Endothelial cell of umbilical vein (primary cell): ENCODE results near the gene ZNRF1. TPM values are rescaled to one million over a fixed set of nuclear protein-coding genes. Genes with fewer than 3 reads are reported as not detected.

Experiments used
- BruUV-seq: library from RNA; stranded (reverse); fragments of 400-500 nt; replicated peaks from 2 replicates; lab custom pipeline; 2021; lab: Mats Ljungman, UMichigan
- CTCF ChIA-PET: fragments of 300-600, 350-600 bp; sonication (Branson Sonifier 250); formaldehyde crosslinking; loops from one replicate; lab custom pipeline; 2021; ENCODE audit warnings: antibody characterized with exemption, inconsistent platforms; lab: Charles Lee
- POLR2A ChIA-PET: fragments of 300-600, 350-600 bp; sonication (Branson Sonifier 250); formaldehyde crosslinking; loops from one replicate; lab custom pipeline; 2021; ENCODE audit warnings: antibody characterized with exemption, inconsistent platforms; lab: Charles Lee
- DNase-seq: peaks from one replicate; pipeline ENCODE4 v3.0.0-alpha.2; 2011; ENCODE audit warnings: low read depth, low spot score
- FAIRE-seq: peaks from 2 replicates; lab custom pipeline; 2011; peaks lifted over from hg19 to GRCh38; lab: Jason Lieb, UNC
- H2AFZ ChIP-seq: 2 replicates; pipeline ENCODE4 v1.6.0; 2012; ENCODE audit warnings: low read depth, low read length, control low read depth, inconsistent platforms
- H3K27ac ChIP-seq: 2 replicates; pipeline ENCODE4 v1.5.1; 2011; ENCODE audit warnings: low read depth, mild to moderate bottlenecking, control low read depth, low read length, moderate library complexity; ENCODE audit not compliant: insufficient read depth
- H3K27me3 ChIP-seq, 2 experiments: 2 replicates each; pipeline versions ENCODE4 v1.6.0 to v1.6.1; 2011; ENCODE audit warnings: low read length in 2 of 2, mixed read lengths in 1 of 2; ENCODE audit not compliant: control insufficient read depth in 2 of 2, insufficient read depth in 2 of 2
- H3K36me3 ChIP-seq, 2 experiments: 2 replicates in 1 of 2; 3 replicates in 1 of 2; pipeline ENCODE4 v1.5.1; 2011; ENCODE audit warnings: low read length in 2 of 2, mild to moderate bottlenecking in 1 of 2, moderate library complexity in 1 of 2; ENCODE audit not compliant: control insufficient read depth in 2 of 2, insufficient read depth in 2 of 2; ENCODE audit errors: extremely low read depth in 1 of 2
- H3K4me1 ChIP-seq: 3 replicates; pipeline ENCODE4 v1.5.1; 2011; ENCODE audit warnings: mild to moderate bottlenecking, low read length; ENCODE audit not compliant: control insufficient read depth, insufficient read depth; ENCODE audit errors: extremely low read depth
- H3K4me2 ChIP-seq: 2 replicates; pipeline ENCODE4 v1.6.1; 2011; ENCODE audit warnings: low read length, control low read depth, mixed read lengths; ENCODE audit not compliant: insufficient read depth
- H3K4me3 ChIP-seq, 3 experiments: fragments of 200-600 bp in 1 of 3; sonication (generic), shearing (Covaris generic) in 1 of 3; replicated peaks in 1 of 3; 2 replicates each; pipeline ENCODE4 v1.5.1; 2011 to 2016; ENCODE audit warnings: control low read depth in 3 of 3, low read length in 3 of 3, mild to moderate bottlenecking in 2 of 3, inconsistent platforms in 1 of 3, low read depth in 1 of 3, moderate library complexity in 1 of 3; ENCODE audit not compliant: insufficient read depth in 1 of 3
- H3K79me2 ChIP-seq: 2 replicates; pipeline ENCODE4 v1.6.0; 2012; ENCODE audit warnings: low read length, inconsistent platforms; ENCODE audit not compliant: control insufficient read depth, insufficient read depth
- H3K9ac ChIP-seq: replicated peaks from 2 replicates; pipeline ENCODE3; 2011; ENCODE audit warnings: low read length, control low read depth; ENCODE audit not compliant: insufficient read depth; ENCODE audit errors: extremely low read depth
- H3K9me1 ChIP-seq: replicated peaks from 3 replicates; pipeline ENCODE4 v1.6.0; 2011; ENCODE audit warnings: mild to moderate bottlenecking, low read length; ENCODE audit not compliant: control insufficient read depth, insufficient read depth; ENCODE audit errors: extremely low read depth
- H3K9me3 ChIP-seq: replicated peaks from 2 replicates; pipeline ENCODE4 v1.5.1; 2012; ENCODE audit warnings: low read length, inconsistent platforms; ENCODE audit not compliant: control insufficient read depth, insufficient read depth
- H4K20me1 ChIP-seq: replicated peaks from 2 replicates; pipeline ENCODE3; 2011; ENCODE audit warnings: mild to moderate bottlenecking, low read length; ENCODE audit not compliant: control insufficient read depth, insufficient read depth; ENCODE audit errors: extremely low read depth
- CTCF ChIP-seq, 2 donors: IDR thresholded peaks; 1 replicate in 1 of 2; 2 replicates in 1 of 2; pipeline ENCODE4 v1.5.1; 2011; ENCODE audit warnings: low read length in 2 of 2, mild to moderate bottlenecking in 2 of 2, moderate library complexity in 2 of 2, control low read depth in 1 of 2, inconsistent platforms in 1 of 2, low read depth in 1 of 2; ENCODE audit not compliant: insufficient read depth in 1 of 2; ENCODE audit errors: extremely low read depth in 1 of 2
- FOS ChIP-seq: IDR thresholded peaks from 2 replicates; pipeline ENCODE4 v1.6.1; 2011; ENCODE audit warnings: mild to moderate bottlenecking, low read length, moderate library complexity, borderline replicate concordance; ENCODE audit not compliant: insufficient read depth
- JUN ChIP-seq: IDR thresholded peaks from 2 replicates; pipeline ENCODE4 v1.6.1; 2011; ENCODE audit warnings: borderline replicate concordance, low read depth; ENCODE audit not compliant: insufficient read length, insufficient read depth
- MAX ChIP-seq: IDR thresholded peaks from 2 replicates; pipeline ENCODE4 v1.6.1; 2011; ENCODE audit not compliant: insufficient read depth, insufficient read length
- dilution Hi-C: fragments of 300-500 bp; cut with MboI; formaldehyde crosslinking; loops from one replicate; pipeline ENCODE4 v1.15.0; 2019; ENCODE audit warnings: low sequenced_read_pairs; ENCODE audit not compliant: extremely low pct_ligation_motif_present
- intact Hi-C: fragments of 100-400 bp; cut with micrococcal nuclease; formaldehyde crosslinking; loops from one replicate; pipeline ENCODE4 v1.10.0; 2022
- polyA plus RNA-seq, 4 experiments: library from polyadenylated mRNA; depleted of rRNA in 3 of 4; stranded (reverse) in 3 of 4; unstranded in 1 of 4; fragments of >200 nt; gene quantifications; 2 replicates each; pipeline versions ENCODE4 v1.2.1 to v1.2.3, GENCODE V29; 2011 to 2012; ENCODE audit warnings: missing spikeins in 1 of 4
- total RNA-seq: library from RNA; stranded (reverse); gene quantifications from 2 replicates; pipeline ENCODE4 v1.2.3, GENCODE V29; 2021

ZNRF1 gene
- total and polyA plus RNA-seq, 2 donors (not counting 3 experiments of a cell fraction or from before 2014, with no cell fraction given): 23.7 to 34.9 TPM

- no peak for TF ChIP-seq JUN
- TF ChIP-seq CTCF (IDR thresholded peaks at IDR 0.05; ENCODE audit: extremely low read depth in 1 of 2, insufficient read depth in 1 of 2, low read depth in 1 of 2, low read length in 2 of 2): no peak
- no peak for TF ChIP-seq MAX
- TF ChIP-seq FOS: no peak
- BruUV-seq: no TSS peak
- Histone ChIP-seq H2AFZ (no peak overlapping the region), H3K4me3 (no peak overlapping the region), H3K27me3 (no peaks in the 10 kb centered on the region), H4K20me1 (peaks cover 6% of the 10 kb centered on the region), H3K4me2 (no peak overlapping the region), H3K79me2 (peaks cover 21% of the 10 kb centered on the region), H3K9ac (no peak overlapping the region), H3K36me3 (no peaks in the 10 kb centered on the region), H3K4me1 (no peaks in the 10 kb centered on the region), H3K9me3 (no peaks in the 10 kb centered on the region), H3K9me1 (no peaks in the 10 kb centered on the region), H3K27ac (no peak overlapping the region)
- dilution Hi-C loops: no loop called here
- CTCF ChIA-PET: interaction anchor here (1.0 to 1.4 kb wide), 2 partner anchors 16 to 31 kb away, joined by 3 read pairs; no protein-coding TSS in a partner anchor
- DNase-seq (no peak), FAIRE-seq (no peak)
- POLR2A ChIA-PET: no interaction called here
- intact Hi-C loops: no loop called here
Observed at GRCh38 chr16:75062135-75062975, 63.5 kb downstream of the ZNRF1 start.
